MM.1S (cell line): ENCODE measurements around the gene NOD1.

Experiments used
- DNase-seq: peaks from one replicate; pipeline ENCODE4 v3.0.0-alpha.2; 2015
- H2AFZ ChIP-seq: fragments of 300-600 bp; sonication (generic); 2 replicates; pipeline ENCODE4 v1.6.0; 2016; ENCODE audit warnings: antibody characterized with exemption, low read length
- H3F3A ChIP-seq: fragments of 300-600 bp; sonication (generic); 2 replicates; pipeline ENCODE4 v1.6.1; 2016; ENCODE audit warnings: mild to moderate bottlenecking, antibody characterized with exemption, low read length, moderate library complexity, mixed read lengths; ENCODE audit not compliant: insufficient read depth
- H3K27ac ChIP-seq: fragments of 300-600 bp; sonication (generic); 2 replicates; pipeline ENCODE4 v1.5.1; 2016; ENCODE audit warnings: mild to moderate bottlenecking, low read length
- H3K27me3 ChIP-seq: fragments of 300-600 bp; sonication (generic); replicated peaks from 2 replicates; pipeline ENCODE4 v1.6.0; 2016; ENCODE audit warnings: low read length; ENCODE audit not compliant: insufficient read depth
- H3K36me3 ChIP-seq: fragments of 300-600 bp; sonication (generic); replicated peaks from 2 replicates; pipeline ENCODE4 v1.6.1; 2016; ENCODE audit warnings: mild to moderate bottlenecking, low read length, mixed read lengths; ENCODE audit not compliant: insufficient read depth
- H3K4me1 ChIP-seq: fragments of 300-600 bp; sonication (generic); 2 replicates; pipeline ENCODE4 v1.6.1; 2016; ENCODE audit warnings: low read length, mixed read lengths
- H3K4me2 ChIP-seq: fragments of 300-600 bp; sonication (generic); 2 replicates; pipeline ENCODE4 v1.6.0; 2016; ENCODE audit warnings: low read depth, low read length
- H3K4me3 ChIP-seq: fragments of 300-600 bp; sonication (generic); 2 replicates; pipeline ENCODE4 v1.5.1; 2016; ENCODE audit warnings: low read length, mixed read lengths
- H3K79me2 ChIP-seq: fragments of 300-600 bp; sonication (generic); 2 replicates; pipeline ENCODE4 v1.6.1; 2016; ENCODE audit warnings: mixed run types, low read length, mixed read lengths
- H3K9ac ChIP-seq: fragments of 300-600 bp; sonication (generic); 2 replicates; pipeline ENCODE4 v1.6.1; 2016; ENCODE audit warnings: low read length, mixed read lengths
- H3K9me2 ChIP-seq: fragments of 300-600 bp; sonication (generic); replicated peaks from 2 replicates; pipeline ENCODE4 v1.6.1; 2016; ENCODE audit warnings: mild to moderate bottlenecking, low read length, mixed read lengths; ENCODE audit not compliant: insufficient read depth
- H3K9me3 ChIP-seq: fragments of 300-600 bp; sonication (generic); replicated peaks from 2 replicates; pipeline ENCODE4 v1.6.1; 2016; ENCODE audit warnings: mild to moderate bottlenecking, low read length, mixed read lengths; ENCODE audit not compliant: insufficient read depth
- H4K20me1 ChIP-seq: fragments of 300-600 bp; sonication (generic); 2 replicates; pipeline ENCODE4 v1.6.1; 2016; ENCODE audit warnings: mild to moderate bottlenecking, low read length, moderate library complexity, mixed read lengths; ENCODE audit not compliant: insufficient read depth
- CTCF ChIP-seq: fragments of 300-600 bp; sonication (generic); IDR thresholded peaks from 2 replicates; pipeline ENCODE4 v1.5.1; 2016; ENCODE audit warnings: antibody characterized with exemption, low read length, mixed read lengths
- EZH2 ChIP-seq: fragments of 300-600 bp; sonication (generic); optimal IDR thresholded peaks from 2 replicates; pipeline ENCODE3; 2017; ENCODE audit warnings: low read depth, mild to moderate bottlenecking, antibody characterized with exemption, low read length, mixed read lengths
- EZH2phosphoT487 ChIP-seq: fragments of 300-600 bp; sonication (generic); IDR thresholded peaks from 2 replicates; pipeline ENCODE4 v1.6.1; 2018; ENCODE audit warnings: antibody characterized with exemption, low read length

The NOD1 gene

GRCh38 chr7:30474485-30474884 lies 4.1 kb downstream of the NOD1 start:
- Histone ChIP-seq H4K20me1 (no peaks in the 10 kb centered on the region), H3K36me3 (no peaks in the 10 kb centered on the region), H3K27ac (no peak overlapping the region), H3K4me2 (no peak overlapping the region), H3K79me2 (no peaks in the 10 kb centered on the region), H3K4me1 (no peaks in the 10 kb centered on the region), H3K9me2 (no peaks in the 10 kb centered on the region), H3K4me3 (no peak overlapping the region), H3K9me3 (no peaks in the 10 kb centered on the region), H3F3A (peaks cover 6% of the 10 kb centered on the region; the same call in 1 of the 2 replicates), H2AFZ (no peak overlapping the region), H3K9ac (no peak overlapping the region), H3K27me3 (no peaks in the 10 kb centered on the region)
- DNase-seq: no peak
- TF ChIP-seq CTCF (no peak), EZH2phosphoT487 (no peak), EZH2 (no peak)

- Histone ChIP-seq H3K27ac (no peak overlapping the region), H3K27me3 (no peaks in the 10 kb centered on the region), H3K9me3 (no peaks in the 10 kb centered on the region), H2AFZ (no peak overlapping the region), H3K9me2 (no peaks in the 10 kb centered on the region), H3K4me1 (no peaks in the 10 kb centered on the region), H3K4me2 (no peak overlapping the region), H3K36me3 (no peaks in the 10 kb centered on the region), H4K20me1 (no peaks in the 10 kb centered on the region), H3K9ac (no peak overlapping the region), H3F3A (peaks cover 3% of the 10 kb centered on the region; the same call in 1 of the 2 replicates), H3K4me3 (no peak overlapping the region), H3K79me2 (no peaks in the 10 kb centered on the region)
- DNase-seq: no peak
- TF ChIP-seq EZH2 (no peak), EZH2phosphoT487 (no peak), CTCF (no peak)
Measured at GRCh38 chr7:30473903-30474302, 4.7 kb downstream of the NOD1 start.

GRCh38 chr7:30472784-30473775 lies 5.5 kb downstream of the NOD1 start:
- Histone ChIP-seq H3K4me1 (no peaks in the 10 kb centered on the region), H3K4me2 (no peak overlapping the region), H3K4me3 (no peak overlapping the region), H3K9ac (no peak overlapping the region), H3K27me3 (no peaks in the 10 kb centered on the region), H3K27ac (no peak overlapping the region), H4K20me1 (no peaks in the 10 kb centered on the region), H3F3A (no peaks in the 10 kb centered on the region), H3K9me3 (no peaks in the 10 kb centered on the region), H2AFZ (no peak overlapping the region), H3K36me3 (no peaks in the 10 kb centered on the region), H3K9me2 (no peaks in the 10 kb centered on the region), H3K79me2 (no peaks in the 10 kb centered on the region)
- TF ChIP-seq EZH2: no peak
- TF ChIP-seq EZH2phosphoT487: no peak
- TF ChIP-seq CTCF: no peak
- no peak for DNase-seq
